Epithelial cell of prostate (primary cell): ENCODE results near the gene MOK.

ENCODE experiments used
- DNase-seq: peaks from one replicate; pipeline ENCODE4 v3.0.0-alpha.2; 2011; ENCODE audit warnings: low read depth, low spot score
- H3K27ac ChIP-seq: fragments of 450-650 bp; 2 replicates; pipeline ENCODE4 v1.5.1; 2017; ENCODE audit warnings: mild to moderate bottlenecking

MOK gene

GRCh38 chr14:102229071-102229738 lies 75.8 kb downstream of the MOK start:
- H3K27ac ChIP-seq: no peak overlapping the region

GRCh38 chr14:102227184-102227964 lies 77.6 kb downstream of the MOK start:
- H3K27ac ChIP-seq: no peak overlapping the region
- DNase-seq: no peak

More at GRCh38 chr14:102229071-102229738, 75.8 kb downstream of the MOK start:
- no peak for DNase-seq

- DNase-seq: no peak
These were observed 78.4 kb downstream of the MOK start for GRCh38 chr14:102226356-102227125.

GRCh38 chr14:102225936-102226335 lies 79.0 kb downstream of the MOK start:
- H3K27ac ChIP-seq: no peak overlapping the region
- DNase-seq: no peak

More at GRCh38 chr14:102226356-102227125, 78.4 kb downstream of the MOK start:
- H3K27ac ChIP-seq: no peak overlapping the region

GRCh38 chr14:102225386-102225785 lies 79.6 kb downstream of the MOK start:
- no peak for DNase-seq
- H3K27ac ChIP-seq: no peak overlapping the region

GRCh38 chr14:102223682-102224081 lies 81.3 kb downstream of the MOK start:
- no peak for DNase-seq
- H3K27ac ChIP-seq: no peak overlapping the region

- no peak for DNase-seq
- H3K27ac ChIP-seq: no peak overlapping the region
These were observed 82.2 kb downstream of the MOK start for GRCh38 chr14:102222751-102223150.

GRCh38 chr14:102222009-102222575 lies 82.9 kb downstream of the MOK start:
- DNase-seq: no peak
- H3K27ac ChIP-seq: no peak overlapping the region

GRCh38 chr14:102221026-102221425 lies 83.9 kb downstream of the MOK start:
- H3K27ac ChIP-seq: peak overlapping the region; percentile 26
- DNase-seq: no peak

GRCh38 chr14:102220031-102220430 lies 84.9 kb downstream of the MOK start:
- no peak for DNase-seq
- H3K27ac ChIP-seq: no peak overlapping the region

- no peak for DNase-seq
- no peak overlapping the region for H3K27ac ChIP-seq
These were observed 85.6 kb downstream of the MOK start for GRCh38 chr14:102219316-102219715.

GRCh38 chr14:102218688-102219087 lies 86.3 kb downstream of the MOK start:
- no peak for DNase-seq
- H3K27ac ChIP-seq: no peak overlapping the region

GRCh38 chr14:102217987-102218421 lies 87.0 kb downstream of the MOK start:
- no peak overlapping the region for H3K27ac ChIP-seq
- no peak for DNase-seq

- no peak overlapping the region for H3K27ac ChIP-seq
- DNase-seq: no peak
These were observed 87.6 kb downstream of the MOK start for GRCh38 chr14:102217399-102217798.

- no peak for DNase-seq
- H3K27ac ChIP-seq: peak overlapping the region; percentile 8
These were observed 89.3 kb downstream of the MOK start for GRCh38 chr14:102215576-102216250.

GRCh38 chr14:102215071-102215470 lies 89.9 kb downstream of the MOK start:
- no peak for DNase-seq
- peak overlapping the region; percentile 8 for H3K27ac ChIP-seq

- no peak for DNase-seq
- H3K27ac ChIP-seq: no peak overlapping the region
These were observed 90.8 kb downstream of the MOK start for GRCh38 chr14:102213984-102214658.

GRCh38 chr14:102213470-102213869 lies 91.5 kb downstream of the MOK start:
- no peak for DNase-seq
- no peak overlapping the region for H3K27ac ChIP-seq

GRCh38 chr14:102212845-102213244 lies 92.1 kb downstream of the MOK start:
- no peak for DNase-seq
- H3K27ac ChIP-seq: no peak overlapping the region
